Sigmoid colon (tissue), 7 donors: ENCODE measurements around the gene ITGA1. TPM values are rescaled to one million over a fixed set of nuclear protein-coding genes. Genes with fewer than 3 reads are reported as not detected.

Experiments used
- DNase-seq: peaks from one replicate; pipeline ENCODE4 v3.0.0-alpha.2; 2019
- H3K27ac ChIP-seq, 4 donors: fragments of 200-600 bp; sonication (generic); one replicate each; pipeline ENCODE4 v1.5.1; 2016 to 2019; ENCODE audit warnings: mild to moderate bottlenecking in 1 of 4
- H3K27me3 ChIP-seq, 3 donors: fragments of 200-600 bp; sonication (generic); one replicate each; pipeline ENCODE4 v1.5.1; 2019; ENCODE audit warnings: mild to moderate bottlenecking in 1 of 3
- H3K36me3 ChIP-seq, 4 donors: fragments of 200-600 bp; sonication (generic); one replicate each; pipeline ENCODE4 v1.5.1; 2016 to 2019
- H3K4me1 ChIP-seq, 4 donors: fragments of 200-600 bp; sonication (generic); one replicate each; pipeline ENCODE4 v1.5.1; 2017 to 2019
- H3K4me3 ChIP-seq, 4 donors: fragments of 200-600 bp; sonication (generic); one replicate each; pipeline ENCODE4 v1.5.1; 2017 to 2019; ENCODE audit warnings: mild to moderate bottlenecking in 2 of 4, moderate library complexity in 1 of 4
- H3K9me3 ChIP-seq, 4 donors: fragments of 200-600 bp in 3 of 4; sonication (generic) in 3 of 4; one replicate each; pipeline versions ENCODE4 v1.5.1 to v1.6.1; 2013 to 2019
- EP300 ChIP-seq, 4 donors: sonication (generic); formaldehyde crosslinking; IDR thresholded peaks; one replicate each; pipeline ENCODE4 v1.6.1; 2017; ENCODE audit warnings: antibody characterized with exemption in 4 of 4
- POLR2A ChIP-seq, 2 donors: fragments of 450-650 bp; IDR thresholded peaks; one replicate each; pipeline ENCODE4 v1.6.1; 2016; ENCODE audit warnings: antibody characterized with exemption in 2 of 2, mild to moderate bottlenecking in 2 of 2, moderate library complexity in 2 of 2
- POLR2AphosphoS5 ChIP-seq, 4 donors: sonication (generic); formaldehyde crosslinking; IDR thresholded peaks; one replicate each; pipeline ENCODE4 v1.6.1; 2017; ENCODE audit warnings: antibody characterized with exemption in 4 of 4
- WGBS, 2 donors: extraction: QIAGEN DNeasy Blood & Tissue Kit; methylation state at CpG; one replicate each; pipeline ENCODE4 v1.1.7; 2013; 5-methylcytosine and 5-hydroxymethylcytosine counted together
- intact Hi-C: fragments of 100-400 bp; cut with DNase I; formaldehyde crosslinking; loops from one replicate; pipeline ENCODE4 v1.15.1; 2023
- polyA plus RNA-seq, 3 donors: library from polyadenylated mRNA; stranded (reverse); fragments of 200-250 nt; gene quantifications; one replicate each; pipeline ENCODE4 v1.2.3, GENCODE V29; 2013
- total RNA-seq, 4 donors: library from RNA; depleted of rRNA; stranded (reverse); fragments of >200 nt; gene quantifications; one replicate each; pipeline ENCODE4 v1.1.0, GENCODE V29; 2016
- TF ChIP-seq, protein P1 (sequence below), 4 experiments: fragments of 450-650 bp in 3 of 4; fragments of 200-600 bp in 1 of 4; IDR thresholded peaks; one replicate each; pipeline ENCODE4 v1.5.1; 2016 to 2019; ENCODE audit warnings: antibody characterized with exemption in 4 of 4, mild to moderate bottlenecking in 3 of 4, moderate library complexity in 2 of 4
- donor health status: healthy with polysubstance abuse.
- donor health status: Bipolar disorder and iron deficiency.
- donor health status: healthy.

ITGA1 gene
- total and polyA plus RNA-seq, 7 donors: 1.8 to 511 (median 162) TPM

DNA sequence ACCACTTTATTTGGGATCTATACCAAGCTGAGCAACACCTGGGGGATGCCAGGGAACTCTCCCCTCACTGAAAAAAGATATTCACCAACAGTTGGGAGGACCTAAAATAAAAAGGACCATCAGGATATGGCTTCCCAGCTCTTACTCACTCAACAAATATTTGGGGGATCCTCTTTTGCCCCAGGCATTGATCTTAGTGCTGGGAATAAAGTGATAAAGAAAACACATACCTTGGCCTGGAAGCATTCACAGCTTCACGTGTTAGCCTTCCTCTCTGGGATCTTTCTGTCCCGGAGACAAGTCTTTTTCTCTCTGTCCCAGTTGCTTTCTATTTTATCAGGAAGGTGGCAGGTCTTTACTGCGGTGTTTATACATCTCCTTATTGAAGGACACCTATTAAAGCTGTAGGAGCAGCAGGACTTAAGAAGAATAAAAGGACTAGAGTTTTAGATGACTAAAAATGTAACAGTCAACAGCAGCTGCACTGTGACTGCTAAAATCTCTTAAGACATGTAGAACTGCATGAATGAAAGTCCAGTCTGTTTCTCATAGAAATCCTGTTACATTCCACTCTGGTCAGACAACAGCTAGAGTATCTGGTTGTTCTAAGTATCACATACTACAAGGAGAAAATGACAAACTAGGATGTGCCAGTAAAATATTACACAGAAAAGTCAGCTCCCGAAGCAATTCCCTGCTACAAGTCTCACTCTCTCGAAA is 111.4 kb downstream of the ITGA1 start:
- WGBS, 2 donors: 69 to 77% methylated on average over 5 of the region's 5 CpGs
- Histone ChIP-seq H3K9me3 (no peaks in the 10 kb centered on the region), H3K4me1 (peaks cover 0 to 46% (median 28%) of the 10 kb centered on the region in 4 donors), H3K4me3 (no peak overlapping the region), H3K36me3 (peaks cover 12 to 66% (median 14%) of the 10 kb centered on the region in 4 donors), H3K27ac (peak overlapping the region in 3 of 4 donors; percentile 20 to 56 (median 45)), H3K27me3 (no peaks in the 10 kb centered on the region)
- DNase-seq: no peak
- intact Hi-C loops: no loop called here
- TF ChIP-seq, protein P1, sequence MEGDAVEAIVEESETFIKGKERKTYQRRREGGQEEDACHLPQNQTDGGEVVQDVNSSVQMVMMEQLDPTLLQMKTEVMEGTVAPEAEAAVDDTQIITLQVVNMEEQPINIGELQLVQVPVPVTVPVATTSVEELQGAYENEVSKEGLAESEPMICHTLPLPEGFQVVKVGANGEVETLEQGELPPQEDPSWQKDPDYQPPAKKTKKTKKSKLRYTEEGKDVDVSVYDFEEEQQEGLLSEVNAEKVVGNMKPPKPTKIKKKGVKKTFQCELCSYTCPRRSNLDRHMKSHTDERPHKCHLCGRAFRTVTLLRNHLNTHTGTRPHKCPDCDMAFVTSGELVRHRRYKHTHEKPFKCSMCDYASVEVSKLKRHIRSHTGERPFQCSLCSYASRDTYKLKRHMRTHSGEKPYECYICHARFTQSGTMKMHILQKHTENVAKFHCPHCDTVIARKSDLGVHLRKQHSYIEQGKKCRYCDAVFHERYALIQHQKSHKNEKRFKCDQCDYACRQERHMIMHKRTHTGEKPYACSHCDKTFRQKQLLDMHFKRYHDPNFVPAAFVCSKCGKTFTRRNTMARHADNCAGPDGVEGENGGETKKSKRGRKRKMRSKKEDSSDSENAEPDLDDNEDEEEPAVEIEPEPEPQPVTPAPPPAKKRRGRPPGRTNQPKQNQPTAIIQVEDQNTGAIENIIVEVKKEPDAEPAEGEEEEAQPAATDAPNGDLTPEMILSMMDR (IDR thresholded peaks at IDR 0.05): no peak
- TF ChIP-seq POLR2AphosphoS5 (IDR thresholded peaks at IDR 0.05) (no peak), EP300 (IDR thresholded peaks at IDR 0.05) (no peak), POLR2A (IDR thresholded peaks at IDR 0.05) (no peak)

- Histone ChIP-seq H3K9me3 (no peaks in the 10 kb centered on the region), H3K36me3 (peaks cover 12 to 58% (median 18%) of the 10 kb centered on the region in 4 donors), H3K4me3 (no peak overlapping the region), H3K4me1 (peaks cover 0 to 25% (median 8%) of the 10 kb centered on the region in 4 donors), H3K27me3 (no peaks in the 10 kb centered on the region), H3K27ac (peak overlapping the region in 2 of 4 donors; percentile 9 to 12)
- no peak for DNase-seq
- 80 to 82% methylated on average over 2 of the region's 2 CpGs for WGBS, 2 donors
- TF ChIP-seq POLR2A (IDR thresholded peaks at IDR 0.05) (no peak), POLR2AphosphoS5 (IDR thresholded peaks at IDR 0.05) (no peak), EP300 (IDR thresholded peaks at IDR 0.05) (no peak)
- TF ChIP-seq, protein P1 (IDR thresholded peaks at IDR 0.05): no peak
- intact Hi-C loops: no loop called here
These were observed 115.4 kb downstream of the ITGA1 start for GRCh38 chr5:52903142-52903541.

- WGBS, 2 donors: 88 to 95% methylated on average over 1 of the region's 1 CpG
These were observed 118.6 kb downstream of the ITGA1 start for GRCh38 chr5:52906343-52906742.

DNA sequence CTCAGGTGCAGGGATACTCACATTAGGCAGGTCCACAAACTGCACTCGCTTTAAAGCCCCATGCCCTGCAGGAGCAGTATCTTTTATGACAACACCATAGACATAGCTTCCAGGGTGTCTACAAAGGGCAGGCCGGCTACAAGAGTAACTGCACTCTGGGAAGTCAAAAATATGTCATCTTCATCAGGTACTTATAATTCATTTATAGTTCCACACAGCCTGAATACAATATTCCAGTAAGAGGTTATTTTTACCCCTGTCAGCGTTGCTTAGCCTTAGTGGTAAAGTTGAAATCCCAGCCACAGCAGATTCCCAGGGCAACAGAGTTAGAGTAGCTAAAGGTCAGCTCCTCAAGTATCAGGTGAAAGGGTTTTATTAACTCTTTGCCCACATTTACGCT is 119.1 kb downstream of the ITGA1 start:
- H3K27ac ChIP-seq: peak overlapping the region in 3 of 4 donors; percentile 17 to 71 (median 65)
- WGBS, 2 donors: 92 to 94% methylated on average over 4 of the region's 4 CpGs

More at GRCh38 chr5:52906343-52906742, 118.6 kb downstream of the ITGA1 start:
- Histone ChIP-seq H3K36me3 (peaks cover 4 to 30% (median 10%) of the 10 kb centered on the region in 4 donors), H3K4me1 (peaks cover 0 to 33% (median 21%) of the 10 kb centered on the region in 4 donors), H3K4me3 (no peak overlapping the region), H3K9me3 (no peaks in the 10 kb centered on the region), H3K27me3 (no peaks in the 10 kb centered on the region), H3K27ac (peak overlapping the region in 3 of 4 donors; percentile 17 to 71 (median 65))
- DNase-seq: no peak
- TF ChIP-seq EP300 (IDR thresholded peaks at IDR 0.05) (no peak), POLR2A (IDR thresholded peaks at IDR 0.05) (no peak)
- TF ChIP-seq, protein P1 (IDR thresholded peaks at IDR 0.05): no peak
- intact Hi-C loops: no loop called here

More for the DNA sequence above, 119.1 kb downstream of the ITGA1 start:
- Histone ChIP-seq H3K4me3 (no peak overlapping the region), H3K4me1 (peaks cover 0 to 33% (median 21%) of the 10 kb centered on the region in 4 donors), H3K9me3 (no peaks in the 10 kb centered on the region), H3K27me3 (no peaks in the 10 kb centered on the region), H3K36me3 (peaks cover 0 to 25% (median 10%) of the 10 kb centered on the region in 4 donors)
- intact Hi-C loops: no loop called here
- DNase-seq: no peak
- TF ChIP-seq POLR2A (IDR thresholded peaks at IDR 0.05) (no peak), EP300 (IDR thresholded peaks at IDR 0.05) (no peak)
- TF ChIP-seq, protein P1 (IDR thresholded peaks at IDR 0.05): no peak
